Retinal pigment epithelial cell (primary cell): ENCODE measurements around the gene PDHX.
A peak's percentile ranks its signal among the peaks of the same experiment; 100 is the strongest.

Experiments
- DNase-seq: peaks from one replicate; pipeline ENCODE4 v3.0.0-alpha.2; 2010; ENCODE audit warnings: low read depth
- H3K4me3 ChIP-seq: 2 replicates; pipeline ENCODE4 v1.5.1; 2011; ENCODE audit warnings: mild to moderate bottlenecking, low read length, control low read depth, moderate library complexity
- CTCF ChIP-seq: conservative IDR thresholded peaks from 2 replicates; pipeline ENCODE4 v1.5.1; 2011; ENCODE audit warnings: low read depth, low read length, control low read depth, inconsistent platforms

The PDHX gene

GRCh38 chr11:35030716-35031213 is 114.3 kb downstream of the PDHX start:
- H3K4me3 ChIP-seq, result no peak overlapping the region
- no peak for TF ChIP-seq CTCF
- DNase-seq, result peak; percentile 54

- no peak for DNase-seq
- no peak overlapping the region for H3K4me3 ChIP-seq
- TF ChIP-seq CTCF, result no peak
Observed at GRCh38 chr11:35031346-35031745, 114.9 kb downstream of the PDHX start.

GRCh38 chr11:35031867-35032266 is 115.4 kb downstream of the PDHX start:
- no peak for DNase-seq
- H3K4me3 ChIP-seq, result no peak overlapping the region
- TF ChIP-seq CTCF, result no peak

- no peak for DNase-seq
- H3K4me3 ChIP-seq, result no peak overlapping the region
- TF ChIP-seq CTCF, result no peak
Observed at GRCh38 chr11:35033011-35033410, 116.6 kb downstream of the PDHX start.

GRCh38 chr11:35034401-35034800 is 118.0 kb downstream of the PDHX start:
- no peak for TF ChIP-seq CTCF
- no peak overlapping the region for H3K4me3 ChIP-seq
- DNase-seq, result no peak

GRCh38 chr11:35035894-35036408 is 119.5 kb downstream of the PDHX start:
- no peak overlapping the region for H3K4me3 ChIP-seq
- peak; percentile 59 for DNase-seq
- no peak for TF ChIP-seq CTCF

- no peak for DNase-seq
- TF ChIP-seq CTCF, result no peak
- no peak overlapping the region for H3K4me3 ChIP-seq
Observed at GRCh38 chr11:35036639-35037038, 120.2 kb downstream of the PDHX start.
